Skeletal muscle cell (primary cell): Measurements from ENCODE around the gene PKP4.

Experiments
- DNase-seq: peaks from one replicate; pipeline ENCODE4 v3.0.0-alpha.2; 2010; ENCODE audit warnings: low read depth
- H3K4me3 ChIP-seq: 2 replicates; pipeline ENCODE4 v1.5.1; 2011; ENCODE audit warnings: low read depth, mild to moderate bottlenecking, control low read depth, low read length, moderate library complexity

PKP4 gene

GRCh38 chr2:158665536-158666302, 209.0 kb downstream of the PKP4 start:
- no peak for DNase-seq
- no peak overlapping the region for H3K4me3 ChIP-seq

- no peak for DNase-seq
Measured at GRCh38 chr2:158666969-158667368, 210.2 kb downstream of the PKP4 start.

GRCh38 chr2:158667586-158667985, 210.8 kb downstream of the PKP4 start:
- peak; percentile 84 for DNase-seq
- H3K4me3 ChIP-seq: no peak overlapping the region

More at GRCh38 chr2:158666969-158667368, 210.2 kb downstream of the PKP4 start:
- no peak overlapping the region for H3K4me3 ChIP-seq

DNA sequence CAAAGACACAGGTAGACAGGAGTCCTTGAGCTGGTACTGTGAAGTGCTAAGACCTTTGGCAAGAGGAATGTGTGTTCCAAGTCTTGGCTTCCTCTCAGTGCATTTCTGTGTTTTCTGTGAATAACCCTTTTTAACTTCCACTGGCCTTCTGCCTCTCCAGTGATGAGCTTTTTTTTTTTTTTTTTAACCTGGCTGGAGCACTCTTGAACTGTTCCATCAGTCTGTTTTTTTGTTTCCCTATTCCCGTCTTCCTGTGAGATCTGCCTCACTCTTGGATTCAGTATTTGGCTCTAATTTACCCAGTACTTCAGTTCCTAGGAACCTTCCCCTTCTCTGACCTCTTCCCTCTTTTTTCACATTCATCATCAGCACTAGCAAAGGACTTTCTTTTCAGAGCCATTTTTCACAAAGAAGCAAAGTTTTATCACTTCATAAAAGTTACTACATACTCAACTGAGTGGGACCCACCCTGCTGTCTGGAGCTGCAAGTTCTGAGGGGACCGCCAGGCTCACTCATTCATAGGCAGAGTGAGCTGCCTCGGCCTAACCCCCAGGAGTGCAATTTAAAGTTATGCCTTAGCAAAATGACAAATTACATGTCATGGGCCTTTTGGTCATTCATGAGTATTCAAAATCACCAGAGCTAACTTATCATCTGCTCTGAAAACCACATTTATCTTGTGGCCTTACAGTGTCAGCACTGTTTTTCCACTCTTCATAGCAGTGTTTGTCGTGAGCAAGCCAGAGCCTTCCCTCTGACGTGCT, 211.4 kb downstream of the PKP4 start:
- DNase-seq: peak; percentile 35
- H3K4me3 ChIP-seq: no peak overlapping the region

- H3K4me3 ChIP-seq: no peak overlapping the region
- no peak for DNase-seq
Measured at GRCh38 chr2:158670292-158670691, 213.5 kb downstream of the PKP4 start.

GRCh38 chr2:158671360-158672245, 214.9 kb downstream of the PKP4 start:
- no peak overlapping the region for H3K4me3 ChIP-seq
- DNase-seq: no peak

DNA sequence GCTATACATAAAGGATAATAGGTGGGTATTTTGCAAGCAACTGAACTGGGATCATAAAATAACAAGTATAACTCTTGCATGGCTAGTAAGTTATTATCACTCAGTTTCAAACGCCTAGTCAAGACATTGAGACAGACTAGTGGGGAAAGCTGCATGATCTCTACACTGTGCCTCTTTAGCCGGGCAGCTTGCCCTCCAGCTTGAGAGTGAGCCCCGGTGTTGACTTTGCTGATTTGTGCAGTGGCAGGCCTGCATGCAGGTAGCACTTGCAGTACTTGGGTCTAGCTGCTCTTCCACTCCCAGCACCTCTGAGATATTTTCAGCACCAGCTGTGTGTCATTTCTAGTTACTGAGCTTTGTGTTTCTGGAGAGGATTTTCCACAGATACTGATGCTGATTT, 219.5 kb downstream of the PKP4 start:
- DNase-seq: no peak
- H3K4me3 ChIP-seq: no peak overlapping the region

GRCh38 chr2:158676696-158677095, 219.9 kb downstream of the PKP4 start:
- DNase-seq: no peak
- no peak overlapping the region for H3K4me3 ChIP-seq

DNA sequence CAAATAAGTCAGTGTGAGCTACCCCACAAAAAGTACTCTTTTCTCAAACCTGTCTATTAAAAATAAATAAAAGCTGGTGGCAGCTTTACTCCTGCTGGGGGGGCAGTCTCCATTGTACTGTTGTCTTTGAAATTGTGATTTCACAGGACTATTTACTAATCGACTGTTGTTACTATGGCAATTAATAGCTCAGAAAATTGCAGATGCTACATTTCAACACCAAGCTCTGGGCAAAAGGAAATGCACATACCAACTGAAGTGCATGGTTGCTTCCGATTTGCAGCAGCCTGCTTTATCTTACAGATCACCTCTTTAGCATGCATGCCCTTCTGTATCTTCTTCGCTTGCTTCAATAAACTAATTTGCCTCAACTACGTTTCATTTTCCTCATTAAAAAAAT, 220.8 kb downstream of the PKP4 start:
- H3K4me3 ChIP-seq: no peak overlapping the region
- DNase-seq: no peak

DNA sequence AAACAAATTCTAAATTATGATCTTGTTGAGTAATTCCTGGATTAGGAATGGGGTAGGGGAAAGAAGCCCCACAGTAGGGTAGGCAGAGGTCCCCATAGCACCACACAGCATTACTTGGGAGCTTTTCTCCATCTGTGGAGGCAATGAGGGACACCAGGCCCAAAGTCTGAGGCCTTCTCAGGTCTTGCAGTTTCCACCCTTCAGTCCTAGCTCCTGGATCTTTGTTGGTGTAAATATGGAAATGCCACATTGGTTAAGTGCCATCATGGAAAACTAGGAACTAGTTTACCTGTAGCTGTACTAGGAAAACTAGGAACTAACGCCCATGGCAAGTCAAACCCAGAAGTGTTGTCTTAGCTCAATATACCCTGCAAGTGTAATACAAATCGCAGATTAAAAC, 225.1 kb downstream of the PKP4 start:
- DNase-seq: no peak
- H3K4me3 ChIP-seq: no peak overlapping the region

DNA sequence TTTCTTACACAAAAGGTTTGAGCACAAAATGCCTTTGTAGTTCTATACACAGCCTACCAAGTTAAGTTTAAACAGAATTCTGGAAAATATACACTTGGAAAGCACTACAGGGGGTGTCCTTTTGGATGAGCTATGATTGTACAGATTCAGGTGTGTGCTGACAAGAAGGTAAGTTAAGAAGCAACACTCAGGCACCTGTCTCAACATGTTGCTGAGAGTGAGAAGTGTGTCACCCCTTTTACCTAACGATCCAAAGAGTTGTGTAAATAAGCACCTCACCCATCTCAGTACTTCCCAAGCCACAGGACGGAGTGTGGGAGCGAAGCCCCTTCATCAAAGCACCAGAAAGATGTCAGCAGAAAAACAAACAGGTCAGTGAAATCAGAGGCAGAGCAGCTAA, 228.9 kb downstream of the PKP4 start:
- H3K4me3 ChIP-seq: no peak overlapping the region
- no peak for DNase-seq

GRCh38 chr2:158686210-158686691, 229.5 kb downstream of the PKP4 start:
- no peak for DNase-seq
- no peak overlapping the region for H3K4me3 ChIP-seq

GRCh38 chr2:158687315-158687714, 230.6 kb downstream of the PKP4 start:
- DNase-seq: no peak
- H3K4me3 ChIP-seq: no peak overlapping the region

DNA sequence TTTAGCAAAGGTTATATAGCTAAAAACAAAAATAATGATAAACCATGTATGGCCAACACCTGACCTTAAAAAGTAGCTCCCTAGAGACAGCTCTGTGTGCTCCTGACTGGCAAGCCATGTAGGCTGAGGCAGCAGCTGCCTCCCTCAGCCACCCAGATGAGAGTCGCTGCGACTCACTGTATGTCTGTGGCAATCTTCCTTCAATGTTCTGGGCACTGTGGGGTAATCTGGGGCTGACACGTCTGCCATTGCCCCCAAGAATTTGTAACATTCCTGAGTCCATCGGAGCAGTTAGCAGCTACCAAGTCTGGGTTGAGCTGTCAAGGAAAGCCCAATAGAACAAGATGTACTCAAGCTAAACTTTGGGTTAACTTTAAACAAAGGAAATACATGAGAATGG, 232.0 kb downstream of the PKP4 start:
- DNase-seq: peak; percentile 74
- H3K4me3 ChIP-seq: no peak overlapping the region

DNA sequence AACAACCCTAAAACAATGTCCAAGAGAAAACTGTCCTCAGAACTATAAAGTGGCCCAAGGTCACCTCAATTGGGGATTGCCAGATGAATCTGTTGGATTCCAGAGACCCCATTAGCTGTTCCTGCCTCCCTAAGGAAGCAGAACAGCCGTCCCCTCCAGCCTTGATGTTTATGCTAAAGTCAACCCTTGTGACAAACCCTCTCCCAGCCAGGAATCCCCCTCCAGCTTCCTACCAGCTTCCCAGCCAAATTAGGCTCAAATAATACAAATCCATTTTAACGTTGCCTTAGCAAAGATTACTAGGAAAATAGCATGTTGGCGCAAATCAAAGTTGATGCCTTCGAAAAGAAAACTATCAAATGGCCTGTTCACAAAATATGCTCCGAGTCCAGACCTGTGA, 232.6 kb downstream of the PKP4 start:
- DNase-seq: no peak
- H3K4me3 ChIP-seq: no peak overlapping the region

GRCh38 chr2:158690823-158691222, 234.1 kb downstream of the PKP4 start:
- no peak overlapping the region for H3K4me3 ChIP-seq
- no peak for DNase-seq

DNA sequence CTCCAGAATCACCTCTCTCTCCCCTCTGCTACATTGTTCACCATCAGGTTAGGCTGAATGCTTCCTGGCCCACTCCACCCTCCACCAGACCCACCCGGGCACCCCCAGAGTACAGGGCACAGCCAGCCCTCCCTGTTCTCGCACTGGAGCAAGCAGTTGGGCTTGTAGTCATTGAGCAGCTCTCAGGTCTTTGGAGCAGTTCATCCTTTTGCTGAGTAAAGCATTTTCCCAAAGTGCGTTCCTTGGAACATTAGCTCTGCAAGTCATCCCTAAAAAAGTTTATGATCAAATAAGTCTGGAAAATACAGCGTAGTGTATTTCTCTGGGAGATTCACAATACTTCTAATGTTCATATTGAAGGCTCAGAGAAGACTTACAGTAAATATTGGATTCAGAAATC, 234.9 kb downstream of the PKP4 start:
- no peak overlapping the region for H3K4me3 ChIP-seq
- DNase-seq: no peak

DNA sequence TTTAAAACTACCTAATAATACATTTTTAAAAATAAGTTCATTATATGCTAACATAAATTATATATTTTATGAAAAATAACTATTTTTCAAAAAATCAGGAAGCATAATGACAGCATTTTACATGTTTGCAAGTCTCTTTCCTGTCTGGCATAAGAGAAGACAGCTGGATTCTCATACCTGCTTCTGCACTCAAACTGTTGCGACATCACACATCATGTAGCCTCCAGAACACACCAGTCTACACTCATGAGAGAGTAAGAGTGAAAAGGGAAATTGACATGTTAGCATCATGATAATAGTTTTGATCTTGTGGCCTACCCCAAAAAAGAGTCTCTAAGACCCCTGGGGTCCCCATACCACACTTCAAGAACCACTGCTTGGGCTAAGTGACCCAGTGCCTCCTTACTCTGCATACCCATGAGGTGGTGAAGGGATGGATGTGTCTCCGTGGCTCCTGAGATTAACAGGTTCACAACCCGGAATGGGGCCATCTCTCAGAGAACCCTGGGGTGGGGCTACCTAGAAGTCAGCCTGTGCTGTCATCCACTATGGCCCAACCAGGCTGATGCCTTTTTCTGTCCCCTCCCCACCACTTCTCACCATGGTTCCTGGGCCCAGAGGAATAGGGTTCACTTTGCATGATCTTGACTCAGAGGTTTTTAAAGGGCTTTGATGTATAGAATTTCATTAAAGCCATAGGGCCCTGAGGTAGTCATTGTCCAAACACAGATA, 235.8 kb downstream of the PKP4 start:
- no peak for DNase-seq

GRCh38 chr2:158693476-158693875, 236.7 kb downstream of the PKP4 start:
- DNase-seq: no peak

More for the DNA sequence above, 235.8 kb downstream of the PKP4 start:
- H3K4me3 ChIP-seq: no peak overlapping the region

More at GRCh38 chr2:158693476-158693875, 236.7 kb downstream of the PKP4 start:
- H3K4me3 ChIP-seq: no peak overlapping the region
